ENCODE measurements around the gene RNF20. TPM values are rescaled to one million over a fixed set of nuclear protein-coding genes. Genes with fewer than 3 reads are reported as not detected.

The RNF20 gene
- total RNA-seq, 2 donors from 2014 or later = 29.8 to 34.9 TPM

GRCh38 chr9:101561740-101562139 lies 28.1 kb downstream of the RNF20 start:
- H3K27me3 Mint-ChIP-seq = no peaks in the 10 kb centered on the region
- H3K4me1 Mint-ChIP-seq = peaks cover 25% of the 10 kb centered on the region
- ATAC-seq (peak; percentile 66), DNase-seq (no peak)
- H3K36me3 Mint-ChIP-seq (ENCODE audit: low read depth) = peaks cover 15% of the 10 kb centered on the region
- H3K27ac Mint-ChIP-seq = peak overlapping the region; percentile 61
- no peaks in the 10 kb centered on the region for H3K9me3 ChIP-seq (ENCODE audit: control insufficient read depth, low read length, poor library complexity, severe bottlenecking)
- H3K4me3 Mint-ChIP-seq = no peak overlapping the region

- Mint-ChIP-seq H3K36me3 (ENCODE audit: low read depth) (peaks cover 21% of the 10 kb centered on the region), H3K4me3 (no peak overlapping the region), H3K27me3 (no peaks in the 10 kb centered on the region), H3K27ac (no peak overlapping the region), H3K4me1 (peaks cover 32% of the 10 kb centered on the region)
- ATAC-seq (no peak), DNase-seq (no peak)
- no peaks in the 10 kb centered on the region for H3K9me3 ChIP-seq (ENCODE audit: control insufficient read depth, low read length, poor library complexity, severe bottlenecking)
Observed at GRCh38 chr9:101562966-101563365, 29.3 kb downstream of the RNF20 start.

- Mint-ChIP-seq H3K27ac (no peak overlapping the region), H3K36me3 (ENCODE audit: low read depth) (peaks cover 18% of the 10 kb centered on the region), H3K4me1 (peaks cover 31% of the 10 kb centered on the region)
Observed at GRCh38 chr9:101564252-101564651, 30.6 kb downstream of the RNF20 start.

GRCh38 chr9:101566904-101567724 lies 33.5 kb downstream of the RNF20 start:
- DNase-seq = peak in 1 of 3 donors; percentile 7
- H3K36me3 Mint-ChIP-seq (ENCODE audit: low read depth) = peaks cover 10% of the 10 kb centered on the region
- ATAC-seq = no peak
- H3K4me1 Mint-ChIP-seq = peaks cover 34% of the 10 kb centered on the region
- no peaks in the 10 kb centered on the region for H3K9me3 ChIP-seq (ENCODE audit: control insufficient read depth, low read length, poor library complexity, severe bottlenecking)
- no peaks in the 10 kb centered on the region for H3K27me3 Mint-ChIP-seq
- H3K27ac Mint-ChIP-seq = peak overlapping the region; percentile 51
- peak overlapping the region; percentile 47 for H3K4me3 Mint-ChIP-seq

More at GRCh38 chr9:101564252-101564651, 30.6 kb downstream of the RNF20 start:
- DNase-seq (no peak), ATAC-seq (no peak)
- no peak overlapping the region for H3K4me3 Mint-ChIP-seq
- H3K9me3 ChIP-seq (ENCODE audit: control insufficient read depth, low read length, poor library complexity, severe bottlenecking) = no peaks in the 10 kb centered on the region
- no peaks in the 10 kb centered on the region for H3K27me3 Mint-ChIP-seq

- no peak for DNase-seq
- Mint-ChIP-seq H3K27me3 (no peaks in the 10 kb centered on the region), H3K36me3 (ENCODE audit: low read depth) (peaks cover 10% of the 10 kb centered on the region), H3K4me1 (peaks cover 33% of the 10 kb centered on the region), H3K4me3 (peak overlapping the region; percentile 47), H3K27ac (peak overlapping the region; percentile 51)
- ATAC-seq = no peak
- no peaks in the 10 kb centered on the region for H3K9me3 ChIP-seq (ENCODE audit: control insufficient read depth, low read length, poor library complexity, severe bottlenecking)
Observed at GRCh38 chr9:101567725-101568350, 34.2 kb downstream of the RNF20 start.

GRCh38 chr9:101569741-101570501 lies 36.3 kb downstream of the RNF20 start:
- no peaks in the 10 kb centered on the region for H3K9me3 ChIP-seq (ENCODE audit: control insufficient read depth, low read length, poor library complexity, severe bottlenecking)
- DNase-seq (no peak), ATAC-seq (peak; percentile 90)
- peak overlapping the region; percentile 79 for H3K27ac Mint-ChIP-seq
- peaks cover 43% of the 10 kb centered on the region for H3K4me1 Mint-ChIP-seq
- H3K36me3 Mint-ChIP-seq (ENCODE audit: low read depth) = peaks cover 10% of the 10 kb centered on the region
- no peaks in the 10 kb centered on the region for H3K27me3 Mint-ChIP-seq
- H3K4me3 Mint-ChIP-seq = peak overlapping the region; percentile 16

GRCh38 chr9:101571114-101571513 lies 37.5 kb downstream of the RNF20 start:
- no peaks in the 10 kb centered on the region for H3K9me3 ChIP-seq (ENCODE audit: control insufficient read depth, low read length, poor library complexity, severe bottlenecking)
- no peak for DNase-seq
- H3K4me3 Mint-ChIP-seq = no peak overlapping the region
- H3K27ac Mint-ChIP-seq = peak overlapping the region; percentile 79
- H3K4me1 Mint-ChIP-seq = peaks cover 40% of the 10 kb centered on the region
- no peaks in the 10 kb centered on the region for H3K27me3 Mint-ChIP-seq
- peaks cover 6% of the 10 kb centered on the region for H3K36me3 Mint-ChIP-seq (ENCODE audit: low read depth)
- no peak for ATAC-seq

GRCh38 chr9:101572316-101572715 lies 38.7 kb downstream of the RNF20 start:
- peak overlapping the region; percentile 21 for H3K4me3 Mint-ChIP-seq
- H3K27me3 Mint-ChIP-seq = no peaks in the 10 kb centered on the region
- peaks cover 4% of the 10 kb centered on the region for H3K36me3 Mint-ChIP-seq (ENCODE audit: low read depth)
- DNase-seq = no peak
- no peak for ATAC-seq
- H3K27ac Mint-ChIP-seq = peak overlapping the region; percentile 79
- H3K9me3 ChIP-seq (ENCODE audit: control insufficient read depth, low read length, poor library complexity, severe bottlenecking) = no peaks in the 10 kb centered on the region
- H3K4me1 Mint-ChIP-seq = peaks cover 38% of the 10 kb centered on the region

- Mint-ChIP-seq H3K4me3 (no peak overlapping the region), H3K36me3 (ENCODE audit: low read depth) (no peaks in the 10 kb centered on the region), H3K4me1 (peaks cover 28% of the 10 kb centered on the region), H3K27me3 (no peaks in the 10 kb centered on the region), H3K27ac (no peak overlapping the region)
- no peak for DNase-seq
- no peak for ATAC-seq
- no peaks in the 10 kb centered on the region for H3K9me3 ChIP-seq (ENCODE audit: control insufficient read depth, low read length, poor library complexity, severe bottlenecking)
Observed at GRCh38 chr9:101574731-101575333, 41.2 kb downstream of the RNF20 start.

GRCh38 chr9:101578378-101578777 lies 44.7 kb downstream of the RNF20 start:
- Mint-ChIP-seq H3K4me3 (no peak overlapping the region), H3K27ac (no peak overlapping the region), H3K27me3 (no peaks in the 10 kb centered on the region), H3K36me3 (ENCODE audit: low read depth) (no peaks in the 10 kb centered on the region), H3K4me1 (peaks cover 6% of the 10 kb centered on the region)
- no peak for ATAC-seq
- DNase-seq = no peak
- H3K9me3 ChIP-seq (ENCODE audit: control insufficient read depth, low read length, poor library complexity, severe bottlenecking) = no peaks in the 10 kb centered on the region

- H3K4me3 Mint-ChIP-seq = no peak overlapping the region
- DNase-seq = no peak
- H3K27me3 Mint-ChIP-seq = no peaks in the 10 kb centered on the region
- no peaks in the 10 kb centered on the region for H3K4me1 Mint-ChIP-seq
- ATAC-seq = no peak
- no peaks in the 10 kb centered on the region for H3K9me3 ChIP-seq (ENCODE audit: control insufficient read depth, low read length, poor library complexity, severe bottlenecking)
- no peak overlapping the region for H3K27ac Mint-ChIP-seq
- H3K36me3 Mint-ChIP-seq (ENCODE audit: low read depth) = no peaks in the 10 kb centered on the region
Observed at GRCh38 chr9:101579711-101580545, 46.3 kb downstream of the RNF20 start.

- H3K27me3 Mint-ChIP-seq = no peaks in the 10 kb centered on the region
- H3K9me3 ChIP-seq (ENCODE audit: control insufficient read depth, low read length, poor library complexity, severe bottlenecking) = no peaks in the 10 kb centered on the region
- DNase-seq (no peak), ATAC-seq (no peak)
- H3K27ac Mint-ChIP-seq = no peak overlapping the region
- H3K4me3 Mint-ChIP-seq = no peak overlapping the region
- no peaks in the 10 kb centered on the region for H3K36me3 Mint-ChIP-seq (ENCODE audit: low read depth)
- no peaks in the 10 kb centered on the region for H3K4me1 Mint-ChIP-seq
Observed at GRCh38 chr9:101582553-101582952, 48.9 kb downstream of the RNF20 start.

All from T-helper 17 cell (primary cell).